ENCODE measurements around the gene CACNA2D3.

DNA sequence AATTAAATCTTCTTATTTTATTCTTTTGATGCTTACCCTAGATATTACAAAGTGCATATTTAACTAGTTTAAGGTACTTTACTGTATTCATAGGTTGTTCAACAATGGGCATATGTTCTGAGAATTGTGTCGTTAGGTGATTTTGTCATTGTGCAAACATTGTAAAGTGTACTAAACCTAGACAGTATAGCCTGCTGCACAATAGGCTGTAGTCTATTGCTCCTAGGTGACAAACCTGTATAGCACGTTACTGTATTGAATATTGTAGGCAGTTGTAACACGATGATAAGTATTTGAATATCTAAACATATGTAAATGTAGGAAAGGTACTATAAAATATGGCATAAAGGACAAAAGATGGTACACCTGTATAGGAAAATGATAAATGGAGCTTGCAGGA, 100.7 kb downstream of the CACNA2D3 start:
- TF ChIP-seq, protein P1, sequence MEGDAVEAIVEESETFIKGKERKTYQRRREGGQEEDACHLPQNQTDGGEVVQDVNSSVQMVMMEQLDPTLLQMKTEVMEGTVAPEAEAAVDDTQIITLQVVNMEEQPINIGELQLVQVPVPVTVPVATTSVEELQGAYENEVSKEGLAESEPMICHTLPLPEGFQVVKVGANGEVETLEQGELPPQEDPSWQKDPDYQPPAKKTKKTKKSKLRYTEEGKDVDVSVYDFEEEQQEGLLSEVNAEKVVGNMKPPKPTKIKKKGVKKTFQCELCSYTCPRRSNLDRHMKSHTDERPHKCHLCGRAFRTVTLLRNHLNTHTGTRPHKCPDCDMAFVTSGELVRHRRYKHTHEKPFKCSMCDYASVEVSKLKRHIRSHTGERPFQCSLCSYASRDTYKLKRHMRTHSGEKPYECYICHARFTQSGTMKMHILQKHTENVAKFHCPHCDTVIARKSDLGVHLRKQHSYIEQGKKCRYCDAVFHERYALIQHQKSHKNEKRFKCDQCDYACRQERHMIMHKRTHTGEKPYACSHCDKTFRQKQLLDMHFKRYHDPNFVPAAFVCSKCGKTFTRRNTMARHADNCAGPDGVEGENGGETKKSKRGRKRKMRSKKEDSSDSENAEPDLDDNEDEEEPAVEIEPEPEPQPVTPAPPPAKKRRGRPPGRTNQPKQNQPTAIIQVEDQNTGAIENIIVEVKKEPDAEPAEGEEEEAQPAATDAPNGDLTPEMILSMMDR (IDR thresholded peaks at IDR 0.05; ENCODE audit: poor library complexity): no peak
- no peak for TF ChIP-seq EZH2 (IDR thresholded peaks at IDR 0.05; ENCODE audit: borderline replicate concordance)

Measured in hepatocyte (in vitro differentiated cells).